Fibroblast of pulmonary artery (primary cell): ENCODE measurements around the gene CP.

Source experiments
- DNase-seq: peaks from one replicate; pipeline ENCODE4 v3.0.0-alpha.2; 2010; ENCODE audit warnings: low read depth
- H3K4me3 ChIP-seq: replicated peaks from 2 replicates; pipeline ENCODE4 v1.5.1; 2011; ENCODE audit warnings: low read depth, mild to moderate bottlenecking, control low read depth, low read length, moderate library complexity
- TF ChIP-seq, protein P1 (sequence below): IDR thresholded peaks from 2 replicates; pipeline ENCODE4 v1.5.1; 2011; ENCODE audit warnings: mild to moderate bottlenecking, control low read depth, low read length, inconsistent platforms; ENCODE audit errors: missing control alignments

The CP gene

DNA sequence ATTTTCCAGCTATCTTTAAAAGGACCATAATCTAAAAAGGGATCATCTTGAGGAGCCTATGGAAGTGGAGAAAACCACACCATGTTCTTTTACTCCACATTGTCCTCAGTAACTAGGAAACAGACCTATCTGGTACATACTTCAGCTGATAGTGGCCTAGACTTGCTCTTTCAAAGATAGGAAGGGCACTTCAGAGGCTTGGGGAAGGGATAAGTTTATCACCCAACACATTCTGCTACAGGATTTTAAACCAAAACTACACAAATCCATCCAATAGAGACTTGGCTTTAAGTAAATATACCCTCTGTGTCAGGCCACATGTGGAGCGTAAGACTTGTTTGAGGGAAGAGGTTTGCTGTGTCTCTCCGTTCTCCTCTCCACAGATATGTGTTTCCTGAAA is 35.4 kb downstream of the CP start:
- DNase-seq, result no peak
- H3K4me3 ChIP-seq, result no peak overlapping the region
- TF ChIP-seq, protein P1, sequence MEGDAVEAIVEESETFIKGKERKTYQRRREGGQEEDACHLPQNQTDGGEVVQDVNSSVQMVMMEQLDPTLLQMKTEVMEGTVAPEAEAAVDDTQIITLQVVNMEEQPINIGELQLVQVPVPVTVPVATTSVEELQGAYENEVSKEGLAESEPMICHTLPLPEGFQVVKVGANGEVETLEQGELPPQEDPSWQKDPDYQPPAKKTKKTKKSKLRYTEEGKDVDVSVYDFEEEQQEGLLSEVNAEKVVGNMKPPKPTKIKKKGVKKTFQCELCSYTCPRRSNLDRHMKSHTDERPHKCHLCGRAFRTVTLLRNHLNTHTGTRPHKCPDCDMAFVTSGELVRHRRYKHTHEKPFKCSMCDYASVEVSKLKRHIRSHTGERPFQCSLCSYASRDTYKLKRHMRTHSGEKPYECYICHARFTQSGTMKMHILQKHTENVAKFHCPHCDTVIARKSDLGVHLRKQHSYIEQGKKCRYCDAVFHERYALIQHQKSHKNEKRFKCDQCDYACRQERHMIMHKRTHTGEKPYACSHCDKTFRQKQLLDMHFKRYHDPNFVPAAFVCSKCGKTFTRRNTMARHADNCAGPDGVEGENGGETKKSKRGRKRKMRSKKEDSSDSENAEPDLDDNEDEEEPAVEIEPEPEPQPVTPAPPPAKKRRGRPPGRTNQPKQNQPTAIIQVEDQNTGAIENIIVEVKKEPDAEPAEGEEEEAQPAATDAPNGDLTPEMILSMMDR, result no peak

DNA sequence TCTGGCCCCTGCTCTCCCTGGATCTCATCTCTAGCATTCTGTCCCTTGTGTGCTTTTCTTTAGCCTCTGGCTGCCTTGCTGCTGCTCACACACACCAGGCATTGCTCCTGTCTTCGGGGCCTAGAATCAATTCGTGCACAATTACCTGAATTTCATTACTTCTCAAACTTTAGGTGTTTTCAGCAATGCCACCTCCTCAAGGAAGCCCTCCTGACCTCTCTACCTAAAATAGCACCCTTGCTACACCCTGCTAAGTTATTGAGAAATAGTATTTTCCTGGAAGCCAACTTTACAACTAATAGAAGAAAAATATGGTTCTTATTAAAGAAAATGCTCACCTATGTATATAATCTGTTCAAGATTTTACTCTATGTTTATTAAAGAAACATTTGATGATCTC is 40.4 kb downstream of the CP start:
- H3K4me3 ChIP-seq, result no peak overlapping the region
- TF ChIP-seq, protein P1, result no peak
- DNase-seq, result no peak

DNA sequence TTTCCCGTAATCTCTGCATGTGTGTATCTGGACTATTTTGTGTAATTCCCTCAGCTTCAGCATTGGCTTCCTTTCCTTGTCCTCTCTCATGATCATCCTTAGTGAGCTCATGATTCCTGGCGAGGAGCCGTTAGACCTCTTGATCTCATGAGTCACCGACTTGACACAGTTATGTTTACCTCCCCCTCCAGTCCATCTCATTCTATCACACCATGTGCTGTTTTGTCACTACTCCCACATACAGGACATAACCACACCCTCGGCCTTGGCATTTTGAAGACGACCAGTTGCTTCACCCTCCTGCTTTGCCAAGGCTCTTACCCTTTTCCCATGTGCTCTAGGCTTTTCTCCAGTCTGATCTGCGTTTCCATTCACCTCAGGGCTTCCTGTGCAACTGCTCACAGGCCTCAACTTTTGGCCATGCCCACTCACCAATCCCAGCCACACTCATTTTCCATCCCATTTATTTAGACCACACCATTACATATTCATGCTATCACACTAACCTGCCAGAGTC is 41.5 kb downstream of the CP start:
- peak; percentile 100 for DNase-seq
- TF ChIP-seq, protein P1, result no peak
- H3K4me3 ChIP-seq, result no peak overlapping the region

DNA sequence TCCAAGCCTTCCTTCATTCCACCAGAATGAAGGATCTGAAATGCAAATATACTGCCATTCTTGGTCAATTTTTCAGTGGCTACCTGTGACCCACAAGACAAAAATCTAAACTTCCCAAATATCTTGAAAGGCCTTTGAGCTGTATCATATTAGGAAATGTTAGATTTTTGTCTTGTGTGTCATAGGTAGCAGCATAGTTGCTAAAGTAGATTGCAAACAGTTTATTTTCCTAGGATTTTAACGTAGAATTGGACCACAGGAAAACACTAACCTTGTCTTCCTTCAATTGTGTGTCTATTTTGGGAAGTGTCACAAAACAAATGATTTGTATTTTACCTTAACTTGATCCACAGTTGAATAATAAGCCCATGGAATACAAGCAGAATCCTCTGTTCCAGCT is 42.4 kb downstream of the CP start:
- H3K4me3 ChIP-seq, result no peak overlapping the region
- peak; percentile 63 for DNase-seq
- TF ChIP-seq, protein P1, result no peak

DNA sequence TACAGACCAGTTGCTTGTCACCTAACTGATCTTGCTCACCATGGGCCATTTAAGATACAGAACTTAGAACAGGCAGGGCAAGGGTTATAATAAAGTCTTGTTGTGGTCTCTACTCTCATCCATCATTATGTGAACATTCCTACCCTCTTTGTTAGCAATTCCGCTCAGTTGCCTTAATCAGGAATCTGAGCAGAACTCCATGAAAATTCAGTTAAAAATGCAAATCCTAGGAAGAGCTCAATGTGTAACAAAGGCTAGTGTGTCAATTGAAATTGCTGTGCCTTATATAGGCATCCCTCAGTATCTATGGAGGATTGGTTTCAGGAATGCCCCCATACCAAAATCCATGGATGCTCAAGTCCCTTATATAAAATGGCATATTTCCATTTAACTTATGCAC is 44.5 kb downstream of the CP start:
- TF ChIP-seq, protein P1, result no peak
- H3K4me3 ChIP-seq, result no peak overlapping the region
- no peak for DNase-seq

DNA sequence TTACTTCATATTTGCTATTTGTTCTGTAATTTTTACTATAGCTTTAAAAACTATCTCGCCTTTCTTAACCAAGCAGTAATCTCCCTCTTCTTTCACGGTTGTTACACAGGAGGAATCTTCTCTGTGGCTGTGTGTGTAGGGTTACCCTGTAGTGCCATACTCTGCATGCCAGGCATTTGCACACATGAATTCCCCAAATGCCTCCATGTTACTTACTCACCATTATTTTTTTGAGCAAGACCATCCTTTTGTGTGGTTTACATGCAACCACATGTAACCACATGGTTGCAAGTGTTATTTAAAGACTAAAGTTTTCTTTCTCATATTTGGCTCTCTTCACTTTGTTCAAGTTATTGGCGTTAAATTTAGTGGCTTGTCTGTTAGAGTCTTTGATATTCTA is 46.7 kb downstream of the CP start:
- TF ChIP-seq, protein P1, result no peak
- H3K4me3 ChIP-seq, result no peak overlapping the region
- DNase-seq, result no peak

DNA sequence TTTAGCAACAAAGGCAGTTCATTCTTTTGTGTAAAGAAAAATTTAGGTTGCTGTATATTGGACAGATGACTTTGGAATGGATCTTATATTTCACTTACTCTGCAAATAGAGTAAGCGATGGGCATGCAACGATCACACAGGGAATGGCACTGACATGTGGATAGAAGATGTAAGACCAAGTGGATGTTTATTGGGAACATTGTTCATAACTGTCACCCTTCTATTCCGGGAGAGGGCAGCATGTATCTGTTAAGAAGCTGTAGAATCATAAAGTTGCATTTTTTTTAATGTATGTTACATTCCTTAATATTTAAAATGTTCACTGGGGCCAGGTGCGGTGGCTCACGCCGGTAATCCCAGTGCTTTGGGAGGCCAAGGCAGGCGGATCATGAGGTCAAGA is 51.0 kb downstream of the CP start:
- H3K4me3 ChIP-seq, result no peak overlapping the region
- no peak for DNase-seq
- TF ChIP-seq, protein P1, result no peak
